HepG2 (cell line): ENCODE measurements around the gene RAD17. TPM values are rescaled to one million over a fixed set of nuclear protein-coding genes. Genes with fewer than 3 reads are reported as not detected.

Experiments
- ARID2 ChIP-seq: sonication (generic); formaldehyde crosslinking; IDR thresholded peaks from 2 replicates; pipeline ENCODE4 v1.8.1; 2022; ENCODE audit warnings: mild to moderate bottlenecking, missing genetic modification reagents, borderline replicate concordance
- CREB1 ChIP-seq, 2 experiments: fragments of 450-650 bp in 1 of 2; IDR thresholded peaks; 2 replicates each; pipeline ENCODE4 v1.6.1; 2016 to 2017; ENCODE audit warnings: control low read depth in 1 of 2, mild to moderate bottlenecking in 1 of 2, missing compliant biosample characterization in 1 of 2, missing genetic modification characterization in 1 of 2
- DNMT1 ChIP-seq: sonication (generic); formaldehyde crosslinking; IDR thresholded peaks from 2 replicates; pipeline ENCODE4 v1.5.1; 2020; ENCODE audit warnings: mild to moderate bottlenecking, missing genetic modification reagents
- HOMEZ ChIP-seq: IDR thresholded peaks from 2 replicates; pipeline ENCODE4 v1.6.1; 2016; ENCODE audit warnings: low read depth
- IKZF5 ChIP-seq: IDR thresholded peaks from 2 replicates; pipeline ENCODE4 v1.6.1; 2018; ENCODE audit warnings: missing genetic modification reagents, mild to moderate bottlenecking, missing compliant biosample characterization
- KDM4B ChIP-seq: sonication (generic); formaldehyde crosslinking; IDR thresholded peaks from 2 replicates; pipeline ENCODE4 v1.4.0; 2020; ENCODE audit warnings: missing genetic modification reagents
- KDM5A ChIP-seq: fragments of 200-600 bp; sonication (generic); IDR thresholded peaks from 2 replicates; pipeline ENCODE4 v1.7.0; 2018; ENCODE audit warnings: antibody characterized with exemption, mild to moderate bottlenecking, low read length, borderline replicate concordance
- KLF11 ChIP-seq: IDR thresholded peaks from 2 replicates; pipeline ENCODE4 v1.6.1; 2016; ENCODE audit warnings: missing compliant biosample characterization
- REST ChIP-seq, 2 experiments: IDR thresholded peaks; 2 replicates each; pipeline ENCODE4 v1.6.1; 2011 to 2012; ENCODE audit warnings: low read length in 2 of 2, borderline replicate concordance in 1 of 2, low read depth in 1 of 2, mild to moderate bottlenecking in 1 of 2, moderate library complexity in 1 of 2
- SOX5 ChIP-seq: IDR thresholded peaks from 2 replicates; pipeline ENCODE4 v1.6.1; 2016; ENCODE audit warnings: borderline replicate concordance
- TARDBP ChIP-seq: sonication (generic); formaldehyde crosslinking; IDR thresholded peaks from 2 replicates; pipeline ENCODE4 v1.8.0; 2022; ENCODE audit warnings: mild to moderate bottlenecking, missing genetic modification reagents
- TBX3 ChIP-seq: fragments of 450-650 bp; IDR thresholded peaks from 2 replicates; pipeline ENCODE4 v1.6.1; 2017; ENCODE audit warnings: antibody characterized with exemption, mild to moderate bottlenecking, inconsistent platforms, borderline replicate concordance
- ZBTB1 ChIP-seq: sonication (generic); formaldehyde crosslinking; IDR thresholded peaks from 2 replicates; pipeline ENCODE4 v1.4.0; 2020; ENCODE audit warnings: missing genetic modification reagents, borderline replicate concordance
- ZBTB34 ChIP-seq: sonication (generic); formaldehyde crosslinking; IDR thresholded peaks from 2 replicates; pipeline ENCODE4 v1.8.0; 2022; ENCODE audit warnings: mild to moderate bottlenecking, missing genetic modification reagents
- ZEB1 ChIP-seq: IDR thresholded peaks from 2 replicates; pipeline ENCODE4 v1.6.1; 2012; ENCODE audit warnings: mild to moderate bottlenecking, low read depth, inconsistent platforms; ENCODE audit not compliant: insufficient replicate concordance
- ZFP82 ChIP-seq: sonication (generic); formaldehyde crosslinking; IDR thresholded peaks from 2 replicates; pipeline ENCODE4 v1.5.1; 2020; ENCODE audit warnings: mild to moderate bottlenecking, missing genetic modification reagents, borderline replicate concordance
- ZFP90 ChIP-seq: sonication (generic); formaldehyde crosslinking; IDR thresholded peaks from 2 replicates; pipeline ENCODE4 v1.8.0; 2022; ENCODE audit warnings: missing genetic modification reagents, mild to moderate bottlenecking, inconsistent platforms, borderline replicate concordance
- ZNF253 ChIP-seq: sonication (generic); formaldehyde crosslinking; IDR thresholded peaks from 2 replicates; pipeline ENCODE4 v1.8.0; 2022; ENCODE audit warnings: mild to moderate bottlenecking, missing genetic modification reagents, borderline replicate concordance
- ZNF598 ChIP-seq: sonication (generic); formaldehyde crosslinking; IDR thresholded peaks from 2 replicates; pipeline ENCODE4 v1.5.1; 2020; ENCODE audit warnings: mild to moderate bottlenecking, missing genetic modification reagents, borderline replicate concordance
- ZNF891 ChIP-seq: sonication (generic); formaldehyde crosslinking; IDR thresholded peaks from 2 replicates; pipeline ENCODE4 v1.5.0; 2020; ENCODE audit warnings: mild to moderate bottlenecking, missing genetic modification reagents
- ZSCAN29 ChIP-seq: sonication (generic); formaldehyde crosslinking; conservative IDR thresholded peaks from 2 replicates; pipeline ENCODE4 v1.4.0; 2020; ENCODE audit warnings: mild to moderate bottlenecking, missing genetic modification reagents
- polyA plus RNA-seq, 8 experiments: library from polyadenylated mRNA; depleted of rRNA in 3 of 8; stranded (reverse) in 7 of 8; unstranded in 1 of 8; fragments of >200 nt; fragmentation: Illumina TruSeq in 4 of 8; extraction: Trizol in 4 of 8; gene quantifications; 2 replicates each; pipeline versions ENCODE4 v1.2.1 to v1.2.3, GENCODE V29; 2011 to 2016; ENCODE audit warnings: low read depth in 4 of 8, missing spikeins in 1 of 8, mixed read lengths in 1 of 8; ENCODE audit not compliant: insufficient read depth in 1 of 8
- total RNA-seq, 5 experiments: library from RNA; depleted of rRNA; stranded (reverse); fragments of >200 nt; fragmentation: Illumina TruSeq; extraction: Trizol; gene quantifications; 2 replicates each; pipeline ENCODE4 v1.2.3, GENCODE V29; 2016; ENCODE audit warnings: low read depth in 1 of 5

RAD17 gene
- total and polyA plus RNA-seq, 2 of the 13 experiments (the other 11 are each of a cell fraction or from before 2014, with no cell fraction given) = 24.0 to 25.9 TPM

GRCh38 chr5:69414885-69415583 is 45.4 kb downstream of the RAD17 start, which contains the start of gene MARVELD2 (continued):
- TF ChIP-seq REST (IDR thresholded peaks at IDR 0.05; ENCODE audit: borderline replicate concordance in 1 of 2, low read depth in 1 of 2, low read length in 2 of 2) (no peak), KDM5A (peak; percentile 53; the same call in 1 of the 2 replicates), TBX3 (no peak), SOX5 (CRISPR knock-in tag) (peak; percentile 51; the same call in 1 of the 2 replicates), ZSCAN29 (CRISPR knock-in tag) (peak; percentile 80; the same call in 1 of the 2 replicates), ZNF253 (CRISPR knock-in tag) (peak; percentile 27; the same call in 1 of the 2 replicates), ZEB1 (peak; percentile 98), TARDBP (CRISPR knock-in tag) (peak; percentile 65; the same call in 1 of the 2 replicates), ZBTB34 (CRISPR knock-in tag) (0 out of 2 replicates have a peak, but pooled peaks have one; percentile 25), DNMT1 (CRISPR knock-in tag) (0 out of 2 replicates have a peak, but pooled peaks have one; percentile 20), ZNF891 (CRISPR knock-in tag) (peak; percentile 24; the same call in 1 of the 2 replicates), HOMEZ (peak; percentile 35; the same call in 1 of the 2 replicates), IKZF5 (peak; percentile 48), ZBTB1 (CRISPR knock-in tag) (no peak), KLF11 (CRISPR knock-in tag) (0 out of 2 replicates have a peak, but pooled peaks have one; percentile 6), ZNF598 (CRISPR knock-in tag) (peak; percentile 75; the same call in 1 of the 2 replicates), CREB1 (IDR thresholded peaks at IDR 0.05) (no peak), CREB1 (CRISPR knock-in tag; IDR thresholded peaks at IDR 0.05) (no peak), ARID2 (peak; percentile 20; the same call in 1 of the 2 replicates), ZFP90 (peak; percentile 41; the same call in 1 of the 2 replicates), ZFP82 (CRISPR knock-in tag) (peak; percentile 91; the same call in 1 of the 2 replicates), KDM4B (CRISPR knock-in tag) (0 out of 2 replicates have a peak, but pooled peaks have one; percentile 28)
